SK-N-SH treated with all-trans-retinoic acid at 6 μM for 48 hours (cell line): ENCODE measurements around the gene WASL.
"Not testable (repeated sequence)": the region's sequence is repeated elsewhere in the genome, so short reads cannot be mapped to it uniquely, and the experiment has no call there.

ENCODE experiments used
- ARNTL ChIP-seq: fragments of 450-650 bp; formaldehyde crosslinking; IDR thresholded peaks from 2 replicates; pipeline ENCODE4 v1.5.0; 2020; ENCODE audit warnings: low read depth, mild to moderate bottlenecking, moderate library complexity, borderline replicate concordance
- BACH2 ChIP-seq: fragments of 250-450 bp; sonication (Bioruptor Pico); IDR thresholded peaks from 2 replicates; pipeline ENCODE4 v1.9.0; 2021; ENCODE audit warnings: mild to moderate bottlenecking, borderline replicate concordance
- ESRRG ChIP-seq: fragments of 250-450 bp; sonication (Bioruptor Pico); IDR thresholded peaks from 2 replicates; pipeline ENCODE4 v1.6.1; 2021; ENCODE audit warnings: mild to moderate bottlenecking
- GLIS3 ChIP-seq: fragments of 250-450 bp; sonication (Bioruptor Pico); IDR thresholded peaks from 2 replicates; pipeline ENCODE4 v1.5.0; 2020; ENCODE audit warnings: mild to moderate bottlenecking, moderate library complexity
- ISL1 ChIP-seq: fragments of 250-450 bp; sonication (Bioruptor Pico); IDR thresholded peaks from 2 replicates; pipeline ENCODE4 v2.1.2; 2022; ENCODE audit warnings: mild to moderate bottlenecking, moderate library complexity
- OSR1 ChIP-seq: fragments of 250-450 bp; sonication (Bioruptor Pico); IDR thresholded peaks from 2 replicates; pipeline ENCODE4 v1.8.0; 2022; ENCODE audit warnings: moderate library complexity, mild to moderate bottlenecking, inconsistent platforms
- PPARA ChIP-seq: fragments of 250-450 bp; sonication (Bioruptor Pico); IDR thresholded peaks from 2 replicates; pipeline ENCODE4 v1.5.0; 2020; ENCODE audit warnings: mild to moderate bottlenecking, borderline replicate concordance
- RARB ChIP-seq: fragments of 250-450 bp; sonication (Bioruptor Pico); IDR thresholded peaks from 2 replicates; pipeline ENCODE4 v1.8.0; 2021; ENCODE audit warnings: mild to moderate bottlenecking, moderate library complexity
- ZC3H10 ChIP-seq: fragments of 250-450 bp; sonication (Bioruptor Pico); IDR thresholded peaks from 2 replicates; pipeline ENCODE4 v1.5.1; 2021; ENCODE audit warnings: mild to moderate bottlenecking, moderate library complexity
- ZNF70 ChIP-seq: fragments of 450-650 bp; formaldehyde crosslinking; IDR thresholded peaks from 2 replicates; pipeline ENCODE4 v1.5.0; 2020; ENCODE audit warnings: mild to moderate bottlenecking, moderate library complexity
- TF ChIP-seq, protein P1 (sequence below): fragments of 250-450 bp; sonication (Bioruptor Pico); IDR thresholded peaks from 2 replicates; pipeline ENCODE4 v1.5.1; 2021; ENCODE audit warnings: mild to moderate bottlenecking, moderate library complexity
- TF ChIP-seq, protein P2 (sequence below): fragments of 250-450 bp; sonication (Bioruptor Pico); IDR thresholded peaks from 2 replicates; pipeline ENCODE4 v1.5.1; 2020; ENCODE audit warnings: low read depth, mild to moderate bottlenecking, moderate library complexity

DNA sequence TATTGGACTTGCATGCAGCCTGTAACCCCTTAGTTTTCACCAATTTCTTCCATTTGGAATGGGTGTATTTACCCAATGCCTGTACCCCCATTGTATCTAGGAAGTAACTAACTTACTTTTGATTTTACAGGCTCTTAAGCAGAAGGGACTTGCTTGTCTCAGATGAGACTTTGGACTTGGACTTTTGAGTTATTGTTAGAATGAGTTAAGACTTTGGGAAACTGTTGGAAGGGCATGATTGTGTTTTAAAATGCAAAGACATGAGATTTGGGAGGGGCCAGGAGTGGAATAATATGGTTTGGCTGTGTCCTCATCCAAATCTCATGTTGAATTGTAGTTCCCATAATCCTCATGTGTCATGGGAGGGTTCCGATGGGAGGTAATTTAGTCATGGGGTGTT lies 46.3 kb upstream of the WASL start:
- not testable (repeated sequence) for TF ChIP-seq ZNF70 (CRISPR knock-in tag); PPARA (CRISPR knock-in tag); ZC3H10 (CRISPR knock-in tag); BACH2; GLIS3 (CRISPR knock-in tag); ESRRG (CRISPR knock-in tag); RARB (CRISPR knock-in tag); OSR1; ARNTL (CRISPR knock-in tag); ISL1
- TF ChIP-seq, protein P1, sequence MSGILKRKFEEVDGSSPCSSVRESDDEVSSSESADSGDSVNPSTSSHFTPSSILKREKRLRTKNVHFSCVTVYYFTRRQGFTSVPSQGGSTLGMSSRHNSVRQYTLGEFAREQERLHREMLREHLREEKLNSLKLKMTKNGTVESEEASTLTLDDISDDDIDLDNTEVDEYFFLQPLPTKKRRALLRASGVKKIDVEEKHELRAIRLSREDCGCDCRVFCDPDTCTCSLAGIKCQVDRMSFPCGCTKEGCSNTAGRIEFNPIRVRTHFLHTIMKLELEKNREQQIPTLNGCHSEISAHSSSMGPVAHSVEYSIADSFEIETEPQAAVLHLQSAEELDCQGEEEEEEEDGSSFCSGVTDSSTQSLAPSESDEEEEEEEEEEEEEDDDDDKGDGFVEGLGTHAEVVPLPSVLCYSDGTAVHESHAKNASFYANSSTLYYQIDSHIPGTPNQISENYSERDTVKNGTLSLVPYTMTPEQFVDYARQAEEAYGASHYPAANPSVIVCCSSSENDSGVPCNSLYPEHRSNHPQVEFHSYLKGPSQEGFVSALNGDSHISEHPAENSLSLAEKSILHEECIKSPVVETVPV = not testable (repeated sequence)
- TF ChIP-seq, protein P2, sequence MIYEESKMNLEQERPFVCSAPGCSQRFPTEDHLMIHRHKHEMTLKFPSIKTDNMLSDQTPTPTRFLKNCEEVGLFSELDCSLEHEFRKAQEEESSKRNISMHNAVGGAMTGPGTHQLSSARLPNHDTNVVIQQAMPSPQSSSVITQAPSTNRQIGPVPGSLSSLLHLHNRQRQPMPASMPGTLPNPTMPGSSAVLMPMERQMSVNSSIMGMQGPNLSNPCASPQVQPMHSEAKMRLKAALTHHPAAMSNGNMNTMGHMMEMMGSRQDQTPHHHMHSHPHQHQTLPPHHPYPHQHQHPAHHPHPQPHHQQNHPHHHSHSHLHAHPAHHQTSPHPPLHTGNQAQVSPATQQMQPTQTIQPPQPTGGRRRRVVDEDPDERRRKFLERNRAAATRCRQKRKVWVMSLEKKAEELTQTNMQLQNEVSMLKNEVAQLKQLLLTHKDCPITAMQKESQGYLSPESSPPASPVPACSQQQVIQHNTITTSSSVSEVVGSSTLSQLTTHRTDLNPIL (CRISPR knock-in tag) = not testable (repeated sequence)
